ES-I3 (cell line): ENCODE results near the gene TTBK2.

ENCODE experiments used
- H3K36me3 ChIP-seq: 2 replicates; pipeline ENCODE4 v1.6.1; 2013; ENCODE audit warnings: mild to moderate bottlenecking, low read length, control low read depth, moderate library complexity; ENCODE audit not compliant: insufficient read depth
- H3K4me1 ChIP-seq: 2 replicates; pipeline ENCODE4 v1.6.1; 2013; ENCODE audit warnings: mild to moderate bottlenecking, control low read depth, low read length; ENCODE audit not compliant: insufficient read depth
- H3K9ac ChIP-seq: 2 replicates; pipeline ENCODE4 v1.6.1; 2013; ENCODE audit warnings: low read depth, mild to moderate bottlenecking, low read length, moderate library complexity
- H3K9me3 ChIP-seq: 2 replicates; pipeline ENCODE4 v1.6.1; 2013; ENCODE audit warnings: mild to moderate bottlenecking, low read length, moderate library complexity; ENCODE audit not compliant: control insufficient read depth, insufficient read depth

The TTBK2 gene

GRCh38 chr15:42741710-42742109 lies 178.9 kb downstream of the TTBK2 start:
- H3K36me3 ChIP-seq: no peaks in the 10 kb centered on the region; the same call in 1 of the 2 replicates
- H3K9ac ChIP-seq: no peak overlapping the region
- no peaks in the 10 kb centered on the region for H3K9me3 ChIP-seq
- no peaks in the 10 kb centered on the region for H3K4me1 ChIP-seq

- no peaks in the 10 kb centered on the region for H3K4me1 ChIP-seq
- H3K9ac ChIP-seq: peak overlapping the region; percentile 86
- H3K36me3 ChIP-seq: no peaks in the 10 kb centered on the region; the same call in 1 of the 2 replicates
- H3K9me3 ChIP-seq: no peaks in the 10 kb centered on the region
Measured at GRCh38 chr15:42737529-42738328, 182.8 kb downstream of the TTBK2 start.

GRCh38 chr15:42736793-42737528 lies 183.6 kb downstream of the TTBK2 start, which contains the start of gene CDAN1:
CDAN1 (minus strand) TSS chr15:42737128; CDS start chr15:42737102, 26 bp downstream.
- Histone ChIP-seq H3K4me1 (no peaks in the 10 kb centered on the region), H3K9me3 (no peaks in the 10 kb centered on the region), H3K9ac (peak within 1 kb of the TSS; percentile 86), H3K36me3 (peaks cover 3% of the 10 kb centered on the region)

GRCh38 chr15:42736178-42736792 lies 184.3 kb downstream of the TTBK2 start:
- Histone ChIP-seq H3K4me1 (no peaks in the 10 kb centered on the region), H3K9ac (peak overlapping the region; percentile 62), H3K9me3 (no peaks in the 10 kb centered on the region), H3K36me3 (peaks cover 5% of the 10 kb centered on the region)

GRCh38 chr15:42735382-42736165 lies 185.0 kb downstream of the TTBK2 start:
- Histone ChIP-seq H3K9me3 (no peaks in the 10 kb centered on the region), H3K4me1 (no peaks in the 10 kb centered on the region), H3K9ac (peak overlapping the region; percentile 62; the same call in 1 of the 2 replicates), H3K36me3 (peaks cover 5% of the 10 kb centered on the region)

- no peak overlapping the region for H3K9ac ChIP-seq
- H3K36me3 ChIP-seq: peaks cover 5% of the 10 kb centered on the region
- no peaks in the 10 kb centered on the region for H3K4me1 ChIP-seq
- H3K9me3 ChIP-seq: no peaks in the 10 kb centered on the region
Measured at GRCh38 chr15:42734076-42734672, 186.4 kb downstream of the TTBK2 start.

GRCh38 chr15:42733027-42733426 lies 187.6 kb downstream of the TTBK2 start:
- H3K9ac ChIP-seq: no peak overlapping the region
- peaks cover 7% of the 10 kb centered on the region; the same call in 1 of the 2 replicates for H3K4me1 ChIP-seq
- H3K36me3 ChIP-seq: peaks cover 5% of the 10 kb centered on the region
- no peaks in the 10 kb centered on the region for H3K9me3 ChIP-seq

- H3K4me1 ChIP-seq: peaks cover 12% of the 10 kb centered on the region
- H3K9me3 ChIP-seq: no peaks in the 10 kb centered on the region
- no peak overlapping the region for H3K9ac ChIP-seq
- peaks cover 8% of the 10 kb centered on the region for H3K36me3 ChIP-seq
Measured at GRCh38 chr15:42732095-42732827, 188.3 kb downstream of the TTBK2 start.

- Histone ChIP-seq H3K9me3 (no peaks in the 10 kb centered on the region), H3K4me1 (peaks cover 12% of the 10 kb centered on the region), H3K9ac (no peak overlapping the region), H3K36me3 (peaks cover 8% of the 10 kb centered on the region)
Measured at GRCh38 chr15:42731461-42731860, 189.1 kb downstream of the TTBK2 start.

- no peak overlapping the region for H3K9ac ChIP-seq
- H3K4me1 ChIP-seq: peaks cover 12% of the 10 kb centered on the region
- H3K36me3 ChIP-seq: peaks cover 12% of the 10 kb centered on the region
- H3K9me3 ChIP-seq: no peaks in the 10 kb centered on the region
Measured at GRCh38 chr15:42730536-42730935, 190.0 kb downstream of the TTBK2 start.

GRCh38 chr15:42730135-42730534 lies 190.4 kb downstream of the TTBK2 start:
- Histone ChIP-seq H3K4me1 (peaks cover 12% of the 10 kb centered on the region), H3K36me3 (peaks cover 12% of the 10 kb centered on the region), H3K9me3 (no peaks in the 10 kb centered on the region), H3K9ac (no peak overlapping the region)

GRCh38 chr15:42729409-42729808 lies 191.2 kb downstream of the TTBK2 start:
- Histone ChIP-seq H3K36me3 (peaks cover 16% of the 10 kb centered on the region), H3K4me1 (peaks cover 12% of the 10 kb centered on the region), H3K9ac (no peak overlapping the region), H3K9me3 (no peaks in the 10 kb centered on the region)

- Histone ChIP-seq H3K36me3 (peaks cover 18% of the 10 kb centered on the region), H3K4me1 (peaks cover 12% of the 10 kb centered on the region), H3K9ac (no peak overlapping the region), H3K9me3 (no peaks in the 10 kb centered on the region)
Measured at GRCh38 chr15:42728972-42729371, 191.6 kb downstream of the TTBK2 start.
